MM.1S (cell line): ENCODE measurements around the gene UTS2.

ENCODE experiments used
- DNase-seq: peaks from one replicate; pipeline ENCODE4 v3.0.0-alpha.2; 2015
- H2AFZ ChIP-seq: fragments of 300-600 bp; sonication (generic); 2 replicates; pipeline ENCODE4 v1.6.0; 2016; ENCODE audit warnings: antibody characterized with exemption, low read length
- H3F3A ChIP-seq: fragments of 300-600 bp; sonication (generic); 2 replicates; pipeline ENCODE4 v1.6.1; 2016; ENCODE audit warnings: mild to moderate bottlenecking, antibody characterized with exemption, low read length, moderate library complexity, mixed read lengths; ENCODE audit not compliant: insufficient read depth
- H3K27ac ChIP-seq: fragments of 300-600 bp; sonication (generic); 2 replicates; pipeline ENCODE4 v1.5.1; 2016; ENCODE audit warnings: mild to moderate bottlenecking, low read length
- H3K27me3 ChIP-seq: fragments of 300-600 bp; sonication (generic); replicated peaks from 2 replicates; pipeline ENCODE4 v1.6.0; 2016; ENCODE audit warnings: low read length; ENCODE audit not compliant: insufficient read depth
- H3K36me3 ChIP-seq: fragments of 300-600 bp; sonication (generic); replicated peaks from 2 replicates; pipeline ENCODE4 v1.6.1; 2016; ENCODE audit warnings: mild to moderate bottlenecking, low read length, mixed read lengths; ENCODE audit not compliant: insufficient read depth
- H3K4me1 ChIP-seq: fragments of 300-600 bp; sonication (generic); 2 replicates; pipeline ENCODE4 v1.6.1; 2016; ENCODE audit warnings: low read length, mixed read lengths
- H3K4me2 ChIP-seq: fragments of 300-600 bp; sonication (generic); 2 replicates; pipeline ENCODE4 v1.6.0; 2016; ENCODE audit warnings: low read depth, low read length
- H3K4me3 ChIP-seq: fragments of 300-600 bp; sonication (generic); 2 replicates; pipeline ENCODE4 v1.5.1; 2016; ENCODE audit warnings: low read length, mixed read lengths
- H3K79me2 ChIP-seq: fragments of 300-600 bp; sonication (generic); 2 replicates; pipeline ENCODE4 v1.6.1; 2016; ENCODE audit warnings: mixed run types, low read length, mixed read lengths
- H3K9ac ChIP-seq: fragments of 300-600 bp; sonication (generic); 2 replicates; pipeline ENCODE4 v1.6.1; 2016; ENCODE audit warnings: low read length, mixed read lengths
- H3K9me2 ChIP-seq: fragments of 300-600 bp; sonication (generic); replicated peaks from 2 replicates; pipeline ENCODE4 v1.6.1; 2016; ENCODE audit warnings: mild to moderate bottlenecking, low read length, mixed read lengths; ENCODE audit not compliant: insufficient read depth
- H3K9me3 ChIP-seq: fragments of 300-600 bp; sonication (generic); replicated peaks from 2 replicates; pipeline ENCODE4 v1.6.1; 2016; ENCODE audit warnings: mild to moderate bottlenecking, low read length, mixed read lengths; ENCODE audit not compliant: insufficient read depth
- H4K20me1 ChIP-seq: fragments of 300-600 bp; sonication (generic); 2 replicates; pipeline ENCODE4 v1.6.1; 2016; ENCODE audit warnings: mild to moderate bottlenecking, low read length, moderate library complexity, mixed read lengths; ENCODE audit not compliant: insufficient read depth
- EZH2 ChIP-seq: fragments of 300-600 bp; sonication (generic); optimal IDR thresholded peaks from 2 replicates; pipeline ENCODE3; 2017; ENCODE audit warnings: low read depth, mild to moderate bottlenecking, antibody characterized with exemption, low read length, mixed read lengths
- EZH2phosphoT487 ChIP-seq: fragments of 300-600 bp; sonication (generic); IDR thresholded peaks from 2 replicates; pipeline ENCODE4 v1.6.1; 2018; ENCODE audit warnings: antibody characterized with exemption, low read length
- TF ChIP-seq, protein P1 (sequence below): fragments of 300-600 bp; sonication (generic); IDR thresholded peaks from 2 replicates; pipeline ENCODE4 v1.5.1; 2016; ENCODE audit warnings: antibody characterized with exemption, low read length, mixed read lengths

UTS2 gene

DNA sequence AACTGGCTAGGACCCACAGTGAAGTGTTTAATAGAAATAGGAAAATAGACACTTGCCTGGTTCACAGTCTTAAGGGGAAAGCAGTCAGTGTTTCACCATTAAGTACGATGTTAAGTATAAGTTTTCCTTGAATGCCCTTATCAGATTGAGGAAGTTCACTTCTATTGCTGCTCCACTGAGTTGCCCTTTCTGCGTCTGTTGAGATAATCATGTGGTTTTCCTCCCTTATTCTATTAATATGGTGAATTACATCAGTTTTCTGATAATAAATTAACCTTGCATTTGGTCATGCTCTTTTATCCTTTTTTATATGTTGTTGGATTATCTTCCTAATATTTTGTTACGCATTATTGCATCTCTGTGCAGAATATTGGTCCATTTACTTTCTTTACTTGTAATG is 21.4 kb downstream of the UTS2 start:
- Histone ChIP-seq H3K27ac (no peak overlapping the region), H3K4me2 (no peak overlapping the region), H3F3A (no peaks in the 10 kb centered on the region), H3K36me3 (no peaks in the 10 kb centered on the region), H4K20me1 (no peaks in the 10 kb centered on the region), H3K9me2 (no peaks in the 10 kb centered on the region), H3K27me3 (peaks cover 12% of the 10 kb centered on the region; the same call in 1 of the 2 replicates), H3K9me3 (no peaks in the 10 kb centered on the region), H3K4me3 (no peak overlapping the region), H3K79me2 (no peaks in the 10 kb centered on the region), H3K4me1 (peaks cover 21% of the 10 kb centered on the region), H3K9ac (no peak overlapping the region), H2AFZ (no peak overlapping the region)
- no peak for DNase-seq
- no peak for TF ChIP-seq EZH2phosphoT487
- no peak for TF ChIP-seq EZH2
- TF ChIP-seq, protein P1, sequence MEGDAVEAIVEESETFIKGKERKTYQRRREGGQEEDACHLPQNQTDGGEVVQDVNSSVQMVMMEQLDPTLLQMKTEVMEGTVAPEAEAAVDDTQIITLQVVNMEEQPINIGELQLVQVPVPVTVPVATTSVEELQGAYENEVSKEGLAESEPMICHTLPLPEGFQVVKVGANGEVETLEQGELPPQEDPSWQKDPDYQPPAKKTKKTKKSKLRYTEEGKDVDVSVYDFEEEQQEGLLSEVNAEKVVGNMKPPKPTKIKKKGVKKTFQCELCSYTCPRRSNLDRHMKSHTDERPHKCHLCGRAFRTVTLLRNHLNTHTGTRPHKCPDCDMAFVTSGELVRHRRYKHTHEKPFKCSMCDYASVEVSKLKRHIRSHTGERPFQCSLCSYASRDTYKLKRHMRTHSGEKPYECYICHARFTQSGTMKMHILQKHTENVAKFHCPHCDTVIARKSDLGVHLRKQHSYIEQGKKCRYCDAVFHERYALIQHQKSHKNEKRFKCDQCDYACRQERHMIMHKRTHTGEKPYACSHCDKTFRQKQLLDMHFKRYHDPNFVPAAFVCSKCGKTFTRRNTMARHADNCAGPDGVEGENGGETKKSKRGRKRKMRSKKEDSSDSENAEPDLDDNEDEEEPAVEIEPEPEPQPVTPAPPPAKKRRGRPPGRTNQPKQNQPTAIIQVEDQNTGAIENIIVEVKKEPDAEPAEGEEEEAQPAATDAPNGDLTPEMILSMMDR, result no peak

GRCh38 chr1:7827126-7827955 is 25.5 kb downstream of the UTS2 start:
- TF ChIP-seq EZH2 (no peak), EZH2phosphoT487 (no peak)
- TF ChIP-seq, protein P1, result no peak
- Histone ChIP-seq H3K79me2 (no peaks in the 10 kb centered on the region), H3K9ac (no peak overlapping the region), H4K20me1 (no peaks in the 10 kb centered on the region), H3K4me3 (no peak overlapping the region), H3K27me3 (peaks cover 12% of the 10 kb centered on the region; the same call in 1 of the 2 replicates), H3K27ac (no peak overlapping the region), H3K9me2 (no peaks in the 10 kb centered on the region), H3K4me2 (no peak overlapping the region), H3F3A (no peaks in the 10 kb centered on the region), H2AFZ (no peak overlapping the region), H3K9me3 (no peaks in the 10 kb centered on the region), H3K4me1 (peaks cover 21% of the 10 kb centered on the region), H3K36me3 (no peaks in the 10 kb centered on the region)
- DNase-seq, result no peak

- no peaks in the 10 kb centered on the region for H3K9me3 ChIP-seq
- H3K4me2 ChIP-seq, result no peak overlapping the region
- peaks cover 21% of the 10 kb centered on the region for H3K4me1 ChIP-seq
- H3F3A ChIP-seq, result no peaks in the 10 kb centered on the region
- no peaks in the 10 kb centered on the region for H3K79me2 ChIP-seq
- no peaks in the 10 kb centered on the region for H3K9me2 ChIP-seq
- no peak overlapping the region for H2AFZ ChIP-seq
- no peak for DNase-seq
- H3K4me3 ChIP-seq, result no peak overlapping the region
- TF ChIP-seq EZH2 (no peak), EZH2phosphoT487 (no peak)
- TF ChIP-seq, protein P1, result no peak
- H3K27me3 ChIP-seq, result peaks cover 12% of the 10 kb centered on the region; the same call in 1 of the 2 replicates
- no peak overlapping the region for H3K9ac ChIP-seq
- no peak overlapping the region for H3K27ac ChIP-seq
- no peaks in the 10 kb centered on the region for H4K20me1 ChIP-seq
- no peaks in the 10 kb centered on the region for H3K36me3 ChIP-seq
These were observed 26.5 kb downstream of the UTS2 start for GRCh38 chr1:7826363-7826762.
